Amniotic stem cell (primary cell): ENCODE results near the gene ABCA5.

Source experiments
- DNase-seq: peaks from one replicate; lab custom pipeline; 2025; lab: John Stamatoyannopoulos, UW

The ABCA5 gene, protein sequence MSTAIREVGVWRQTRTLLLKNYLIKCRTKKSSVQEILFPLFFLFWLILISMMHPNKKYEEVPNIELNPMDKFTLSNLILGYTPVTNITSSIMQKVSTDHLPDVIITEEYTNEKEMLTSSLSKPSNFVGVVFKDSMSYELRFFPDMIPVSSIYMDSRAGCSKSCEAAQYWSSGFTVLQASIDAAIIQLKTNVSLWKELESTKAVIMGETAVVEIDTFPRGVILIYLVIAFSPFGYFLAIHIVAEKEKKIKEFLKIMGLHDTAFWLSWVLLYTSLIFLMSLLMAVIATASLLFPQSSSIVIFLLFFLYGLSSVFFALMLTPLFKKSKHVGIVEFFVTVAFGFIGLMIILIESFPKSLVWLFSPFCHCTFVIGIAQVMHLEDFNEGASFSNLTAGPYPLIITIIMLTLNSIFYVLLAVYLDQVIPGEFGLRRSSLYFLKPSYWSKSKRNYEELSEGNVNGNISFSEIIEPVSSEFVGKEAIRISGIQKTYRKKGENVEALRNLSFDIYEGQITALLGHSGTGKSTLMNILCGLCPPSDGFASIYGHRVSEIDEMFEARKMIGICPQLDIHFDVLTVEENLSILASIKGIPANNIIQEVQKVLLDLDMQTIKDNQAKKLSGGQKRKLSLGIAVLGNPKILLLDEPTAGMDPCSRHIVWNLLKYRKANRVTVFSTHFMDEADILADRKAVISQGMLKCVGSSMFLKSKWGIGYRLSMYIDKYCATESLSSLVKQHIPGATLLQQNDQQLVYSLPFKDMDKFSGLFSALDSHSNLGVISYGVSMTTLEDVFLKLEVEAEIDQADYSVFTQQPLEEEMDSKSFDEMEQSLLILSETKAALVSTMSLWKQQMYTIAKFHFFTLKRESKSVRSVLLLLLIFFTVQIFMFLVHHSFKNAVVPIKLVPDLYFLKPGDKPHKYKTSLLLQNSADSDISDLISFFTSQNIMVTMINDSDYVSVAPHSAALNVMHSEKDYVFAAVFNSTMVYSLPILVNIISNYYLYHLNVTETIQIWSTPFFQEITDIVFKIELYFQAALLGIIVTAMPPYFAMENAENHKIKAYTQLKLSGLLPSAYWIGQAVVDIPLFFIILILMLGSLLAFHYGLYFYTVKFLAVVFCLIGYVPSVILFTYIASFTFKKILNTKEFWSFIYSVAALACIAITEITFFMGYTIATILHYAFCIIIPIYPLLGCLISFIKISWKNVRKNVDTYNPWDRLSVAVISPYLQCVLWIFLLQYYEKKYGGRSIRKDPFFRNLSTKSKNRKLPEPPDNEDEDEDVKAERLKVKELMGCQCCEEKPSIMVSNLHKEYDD (N-terminal part only)

DNA sequence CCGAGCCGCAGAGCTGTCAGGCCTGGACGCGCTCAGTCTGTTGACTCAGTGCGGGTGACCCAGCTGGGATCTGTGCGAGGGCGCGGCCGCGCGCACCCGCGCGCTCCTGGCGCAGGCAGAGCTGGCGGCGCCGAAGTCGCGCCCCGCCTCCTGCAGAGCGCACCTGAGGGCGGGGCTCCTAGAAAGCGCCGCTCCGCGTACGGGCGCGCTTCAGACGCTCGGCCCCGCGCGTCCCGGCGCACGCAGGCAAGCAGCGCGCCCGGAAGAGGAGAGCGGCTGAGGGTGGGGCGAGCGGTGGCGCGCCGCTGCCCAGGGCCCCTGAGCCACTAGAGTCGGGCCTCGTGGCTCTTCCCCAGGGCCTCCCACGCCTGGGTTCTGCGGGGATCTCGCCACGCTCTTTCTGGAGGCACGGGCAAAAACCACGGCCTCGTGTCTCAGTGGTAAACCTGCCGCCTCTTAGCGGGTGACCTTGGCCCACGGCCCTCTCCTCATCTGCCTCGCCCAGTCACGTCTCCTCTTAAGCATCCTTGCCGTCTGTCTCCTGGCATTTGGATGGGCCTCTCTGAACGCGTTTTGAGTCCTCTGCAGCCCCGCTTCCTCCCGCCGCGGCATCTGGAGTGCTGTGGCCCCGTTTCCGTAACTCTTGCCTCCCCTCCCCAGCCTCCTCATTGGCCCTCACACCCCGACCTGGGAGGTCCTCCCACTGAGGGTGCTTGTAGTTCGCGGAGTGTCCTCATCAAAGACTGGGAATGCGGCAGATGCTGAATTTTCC lies at the start of gene ABCA5:
TSS of gene ABCA5 (minus strand) at position 74 of the 772 bp plus-strand sequence. CDS start 12,718 bp downstream, outside the sequence.
- DNase-seq: peak; percentile 71

DNA sequence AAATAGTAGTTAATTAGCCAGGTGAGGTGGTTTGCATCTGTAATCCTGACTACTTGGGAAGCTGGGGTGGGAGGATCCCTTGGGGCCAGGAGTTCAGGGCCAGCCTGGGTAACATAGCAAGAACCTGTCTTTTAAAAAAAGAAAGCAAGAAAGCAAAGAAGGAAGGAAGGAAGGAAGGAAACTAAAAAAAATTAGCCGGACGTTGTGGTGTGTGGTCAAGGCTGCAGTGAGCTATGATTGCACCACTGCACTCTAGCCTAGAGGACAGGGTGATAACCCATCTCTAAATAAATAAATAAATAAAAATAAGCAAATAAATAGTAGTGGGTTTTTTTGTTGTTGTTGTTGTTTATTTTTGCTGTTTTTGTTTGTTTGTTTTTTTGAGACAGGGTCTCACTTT lies 48.3 kb upstream of the ABCA5 start:
- no peak for DNase-seq

DNA sequence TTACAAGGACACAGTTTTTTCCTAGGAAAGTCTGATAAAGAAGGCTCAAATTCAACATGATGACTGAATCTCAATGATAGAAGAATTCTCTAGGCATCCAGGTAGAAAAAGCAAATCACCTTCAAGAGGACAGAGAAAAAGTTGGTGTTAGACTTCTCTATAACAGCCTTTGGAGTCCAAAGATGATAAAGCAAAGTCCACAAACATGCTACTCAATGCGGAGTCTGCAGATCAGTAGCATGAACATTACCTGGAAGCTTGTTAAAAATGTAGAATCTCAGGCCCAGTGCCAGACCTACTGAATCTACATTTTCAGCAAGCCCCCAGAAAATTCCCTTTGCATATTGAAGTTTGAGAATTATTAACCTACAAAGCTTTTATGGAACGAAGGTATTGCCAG lies 46.1 kb upstream of the ABCA5 start:
- DNase-seq: no peak

- DNase-seq: no peak
Observed at GRCh38 chr17:69367298-69367697, 40.4 kb upstream of the ABCA5 start.

DNA sequence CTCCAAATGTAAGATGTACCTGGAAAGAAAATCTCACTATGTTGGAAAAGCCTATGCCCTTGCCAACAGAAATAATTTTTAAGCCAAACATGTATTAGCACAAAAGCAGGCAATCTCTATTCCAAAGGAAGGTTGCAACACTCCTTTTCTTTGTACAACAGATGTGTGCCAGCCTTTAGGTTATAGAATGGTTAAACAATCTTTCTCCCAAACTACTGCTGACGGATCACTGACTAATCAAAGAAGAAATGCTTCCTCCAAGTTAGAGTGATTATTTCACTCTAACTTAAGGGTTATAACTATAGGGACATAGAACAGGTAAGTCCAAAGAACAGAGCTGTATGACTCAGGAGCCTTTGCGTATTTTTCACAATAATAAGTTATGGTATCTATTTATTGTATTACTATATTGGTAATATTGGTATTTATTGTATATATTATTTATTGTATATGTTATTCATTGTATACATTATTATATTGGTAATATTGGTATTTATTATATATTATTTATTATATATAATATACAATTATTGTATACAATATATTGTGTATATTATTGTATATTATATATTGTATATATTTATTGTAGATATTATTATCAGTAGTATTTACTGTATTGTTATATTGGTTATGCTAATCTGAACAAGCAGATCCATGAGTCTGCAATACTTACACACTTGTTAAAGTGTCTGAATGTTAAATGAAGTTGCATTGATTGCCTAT lies 36.7 kb upstream of the ABCA5 start:
- DNase-seq: no peak

DNA sequence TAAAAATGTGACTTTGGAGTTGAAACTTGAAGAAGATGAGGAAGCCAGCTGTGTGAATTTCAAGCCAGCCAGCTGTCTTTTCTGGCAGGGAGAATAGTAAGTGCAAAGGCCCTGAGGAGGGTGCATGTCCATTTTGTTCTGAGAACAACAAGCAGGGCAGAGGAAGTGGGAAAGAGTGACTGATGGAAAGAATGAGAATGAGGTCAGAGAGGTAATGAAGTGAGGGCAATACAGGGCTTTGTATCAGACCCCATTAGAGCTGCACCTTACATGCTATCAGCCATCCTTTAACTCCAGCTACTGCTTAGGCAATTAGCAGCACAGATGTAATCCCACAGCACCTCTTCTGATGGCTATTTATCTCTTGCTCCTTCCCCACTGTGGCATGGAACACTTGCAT lies 34.2 kb upstream of the ABCA5 start:
- DNase-seq: no peak

GRCh38 chr17:69358688-69359596 lies 32.0 kb upstream of the ABCA5 start:
- DNase-seq: no peak

DNA sequence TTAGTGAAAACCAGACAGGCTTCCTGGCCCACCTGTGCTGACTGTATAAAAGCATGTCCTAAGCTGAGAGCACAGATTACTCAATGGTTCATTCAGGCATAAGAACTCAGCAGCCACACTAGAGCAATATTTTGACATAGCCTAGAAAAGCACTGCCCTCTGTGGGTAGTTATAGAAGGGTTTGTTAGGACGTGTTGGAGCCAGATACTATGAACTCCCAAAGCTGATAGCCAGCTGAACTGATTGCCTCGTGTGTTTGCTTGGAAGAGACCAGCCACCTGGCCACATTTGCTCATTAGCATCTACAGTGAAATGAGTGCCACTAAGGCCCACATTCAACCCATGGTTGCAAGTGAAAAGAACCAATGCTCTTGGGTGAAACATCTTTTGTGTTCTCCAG lies 30.8 kb upstream of the ABCA5 start:
- DNase-seq: no peak

DNA sequence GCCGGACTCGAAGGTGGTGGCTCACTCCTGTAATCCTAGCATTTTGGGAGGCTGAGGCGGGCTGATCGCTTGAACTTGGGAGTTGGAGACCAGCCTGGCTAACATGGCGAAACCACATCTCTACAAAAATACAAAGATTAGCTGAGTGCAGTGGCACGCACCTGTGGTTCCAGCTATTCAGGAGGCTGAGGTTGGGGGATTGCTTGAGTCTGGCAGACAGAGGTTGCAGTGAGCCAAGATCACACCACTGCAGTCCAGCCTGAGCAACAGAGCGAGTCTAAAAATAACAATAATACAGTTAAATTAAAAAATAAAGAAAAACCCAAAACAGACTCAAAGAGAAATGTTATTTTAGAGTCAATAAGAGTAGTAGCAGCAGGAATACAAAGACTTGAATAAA lies 29.7 kb upstream of the ABCA5 start:
- no peak for DNase-seq

DNA sequence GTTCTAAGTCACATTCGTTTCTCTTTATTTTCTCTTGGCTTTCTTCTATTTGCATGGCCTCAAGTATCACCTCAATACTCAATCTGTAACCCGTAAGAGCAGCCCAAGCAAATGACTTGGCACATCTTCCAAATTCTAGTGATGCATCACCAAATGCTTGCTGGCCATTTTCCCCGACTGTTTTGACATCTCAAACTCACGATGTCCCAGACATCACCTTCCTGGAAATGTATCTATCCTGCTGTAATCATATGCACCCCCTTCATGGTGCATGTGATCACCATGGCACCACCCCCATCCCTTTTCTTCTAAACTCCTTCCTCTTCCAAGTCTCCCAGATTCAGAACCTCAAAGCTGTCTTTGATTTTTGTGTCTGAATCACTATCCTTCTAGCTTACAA lies 24.0 kb upstream of the ABCA5 start:
- DNase-seq: no peak

GRCh38 chr17:69348429-69348828 lies 21.5 kb upstream of the ABCA5 start:
- DNase-seq: no peak

DNA sequence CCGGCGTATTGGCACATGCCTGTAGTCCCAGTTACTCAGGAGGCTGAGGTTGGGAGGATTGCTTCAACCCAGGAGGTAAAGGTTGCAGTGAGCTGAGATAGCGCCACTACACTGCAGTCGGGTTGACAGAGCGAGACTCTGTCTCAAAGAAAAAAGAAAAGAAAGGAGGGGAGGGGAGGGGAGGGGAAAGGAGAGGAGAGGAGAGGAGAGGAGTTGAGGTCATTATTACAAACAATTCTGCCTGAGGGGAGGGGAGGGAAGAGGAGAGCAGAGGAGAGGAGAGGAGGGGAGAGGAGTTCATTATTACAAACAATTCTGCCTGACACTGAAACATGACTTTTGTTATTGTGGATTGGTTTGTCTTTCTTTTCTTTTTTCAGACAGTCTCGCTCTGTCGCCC lies 19.8 kb upstream of the ABCA5 start:
- no peak for DNase-seq

DNA sequence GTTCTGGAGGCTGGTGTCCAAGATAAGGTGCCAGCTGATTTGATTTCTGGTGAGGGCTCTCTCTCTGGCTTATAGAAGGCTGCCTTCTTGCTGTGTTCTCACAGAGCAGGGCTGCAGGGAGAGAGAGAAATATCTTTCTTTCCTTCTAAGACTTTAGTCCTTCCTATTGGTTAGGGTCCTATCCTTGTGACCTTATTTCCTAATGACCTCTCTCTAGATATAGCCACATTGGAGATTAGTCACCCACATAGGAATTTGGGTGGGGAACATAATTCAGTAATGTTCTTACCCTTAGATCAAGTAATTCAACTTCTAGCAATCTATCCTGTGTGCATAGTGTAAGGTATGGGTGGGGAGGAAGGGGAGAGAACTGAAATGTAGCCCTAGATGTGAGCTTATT lies 18.0 kb upstream of the ABCA5 start:
- no peak for DNase-seq

- DNase-seq: no peak
Observed at GRCh38 chr17:69342896-69343644, 16.1 kb upstream of the ABCA5 start.

DNA sequence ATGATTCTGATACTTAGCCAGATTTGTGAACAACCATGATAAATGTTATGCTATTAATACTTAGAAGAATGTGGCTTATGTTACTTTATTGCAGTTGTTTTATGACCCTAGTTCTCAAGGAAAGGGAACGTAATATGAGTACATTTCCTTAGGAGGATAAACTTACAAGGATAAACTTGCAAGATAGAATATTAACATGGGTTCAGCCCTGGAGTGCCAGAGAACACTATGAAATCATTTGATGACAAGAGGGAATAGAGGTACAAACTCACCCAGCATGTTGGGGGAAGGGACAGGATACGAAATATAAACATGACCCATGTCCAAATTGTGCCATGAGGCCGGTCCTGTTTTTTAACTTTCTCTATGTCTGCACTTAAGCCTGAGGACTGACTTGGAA lies 13.0 kb upstream of the ABCA5 start:
- no peak for DNase-seq

DNA sequence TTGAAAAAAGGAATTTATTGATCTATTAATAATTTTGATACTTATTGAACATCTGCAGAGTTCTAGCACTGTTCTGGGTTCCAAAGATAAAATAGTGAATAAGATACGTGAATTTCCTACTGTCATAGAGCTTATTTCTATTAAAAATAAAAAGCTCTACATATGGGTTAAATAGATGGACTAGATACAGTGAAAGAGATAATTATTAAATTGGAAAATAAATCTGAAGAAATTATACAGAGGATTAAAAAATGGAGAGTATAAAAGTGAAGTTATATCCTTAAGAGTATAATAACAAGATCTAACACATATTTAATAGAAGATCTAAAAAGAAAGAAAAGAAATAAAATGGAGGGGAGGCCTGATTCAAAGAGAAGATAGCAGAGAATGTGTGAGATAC lies 10.1 kb upstream of the ABCA5 start:
- DNase-seq: no peak

- no peak for DNase-seq
Observed at GRCh38 chr17:69336580-69336979, 9.6 kb upstream of the ABCA5 start.

DNA sequence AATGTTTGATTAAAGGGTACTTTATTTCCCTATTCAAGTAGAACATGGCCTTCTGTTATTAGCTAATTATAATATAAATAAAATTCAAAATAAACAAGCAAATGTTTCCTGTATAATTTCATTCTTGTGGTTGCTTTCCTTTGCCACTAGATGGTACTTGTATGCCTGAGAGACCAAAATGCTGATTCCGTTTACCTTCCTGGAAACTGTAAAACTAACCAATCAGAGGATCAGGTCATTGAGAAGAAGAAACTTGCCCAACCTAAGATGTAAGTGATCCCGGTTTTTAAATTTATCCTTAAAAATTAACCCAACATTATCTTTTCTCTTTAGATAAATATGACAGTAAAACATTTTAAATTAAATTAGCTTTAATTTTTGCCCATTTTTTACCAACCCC lies 8.1 kb upstream of the ABCA5 start:
- DNase-seq: no peak

DNA sequence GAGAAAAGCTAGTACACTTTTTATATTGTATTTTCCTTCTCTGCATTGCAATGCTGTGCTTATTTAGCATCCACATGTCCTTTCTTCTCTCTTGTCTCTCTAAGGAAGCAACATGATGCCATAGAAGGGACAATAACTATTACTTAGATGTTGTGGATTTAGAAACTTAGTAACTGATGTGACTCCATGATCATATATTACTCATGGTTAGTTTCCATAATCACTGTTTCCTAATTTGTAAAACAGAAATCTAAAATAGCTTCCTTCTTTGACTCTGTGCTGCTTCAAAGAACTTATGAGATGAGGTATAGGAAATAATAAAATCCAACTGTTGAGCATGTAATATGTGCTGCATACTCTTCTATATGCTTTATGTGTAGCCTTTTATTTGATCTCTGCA lies 6.6 kb upstream of the ABCA5 start:
- DNase-seq: no peak
